ENCODE results near the gene HPSE2.

- TF ChIP-seq POLR2AphosphoS5 (IDR thresholded peaks at IDR 0.05; ENCODE audit: borderline replicate concordance, low read depth, low read length) (no peak), EZH2 (IDR thresholded peaks at IDR 0.05) (no peak), FOXP2 (optimal IDR thresholded peaks at IDR 0.05; ENCODE audit: control extremely low read depth, extremely low read length, insufficient read depth) (no peak)
Measured at GRCh38 chr10:98832196-98832595, 403.5 kb downstream of the HPSE2 start.
